IMR-90 (cell line): ENCODE results near the gene C13orf46. TPM values are rescaled to one million over a fixed set of nuclear protein-coding genes. Genes with fewer than 3 reads are reported as not detected.

Source experiments
- ATAC-seq: fragments of 200-7000 bp; cut with Tn5 transposase; 2 replicates; pipeline ENCODE4 v1.9.1; 2020; ENCODE audit warnings: low read depth, mild to moderate bottlenecking, moderate library complexity
- BruUV-seq: library from RNA; stranded (reverse); fragments of 400-500 nt; replicated peaks from 2 replicates; lab custom pipeline; 2021; lab: Mats Ljungman, UMichigan
- CTCF ChIA-PET: fragments of 300-600 bp; formaldehyde crosslinking; extraction: SDS; loops from one replicate; lab custom pipeline; 2021; ENCODE audit warnings: antibody characterized with exemption; lab: Yijun Ruan, JAX
- POLR2A ChIA-PET: fragments of 300-600 bp; sonication (Branson Sonifier 250); formaldehyde crosslinking; loops from one replicate; lab custom pipeline; 2022; ENCODE audit warnings: antibody characterized with exemption; ENCODE audit not compliant: unreplicated experiment; lab: Charles Lee
- DNase-seq: peaks from one replicate; pipeline ENCODE4 v3.0.0; 2013
- H2AFZ ChIP-seq: replicated peaks from 2 replicates; pipeline ENCODE3; 2013; ENCODE audit warnings: low read length, mild to moderate bottlenecking; ENCODE audit not compliant: poor library complexity
- H2AK5ac ChIP-seq: 2 replicates; pipeline ENCODE4 v1.6.1; 2013; ENCODE audit warnings: low read depth, low read length, inconsistent platforms
- H2AK9ac ChIP-seq: replicated peaks from 2 replicates; pipeline ENCODE3; 2013; ENCODE audit warnings: mild to moderate bottlenecking, low read depth, low read length, moderate library complexity; ENCODE audit not compliant: poor library complexity
- H2BK120ac ChIP-seq: 2 replicates; pipeline ENCODE4 v1.6.1; 2013; ENCODE audit warnings: low read depth, low read length, inconsistent platforms
- H2BK15ac ChIP-seq: 3 replicates; pipeline ENCODE4 v1.6.1; 2013; ENCODE audit warnings: low read depth, low read length, inconsistent platforms
- H2BK20ac ChIP-seq: 2 replicates; pipeline ENCODE4 v1.6.1; 2013; ENCODE audit warnings: low read depth, mild to moderate bottlenecking, inconsistent platforms, low read length, moderate library complexity
- H2BK5ac ChIP-seq: 2 replicates; pipeline ENCODE4 v1.6.1; 2013; ENCODE audit warnings: mild to moderate bottlenecking, low read depth, low read length, inconsistent platforms; ENCODE audit not compliant: poor library complexity, severe bottlenecking
- H3K14ac ChIP-seq: replicated peaks from 2 replicates; pipeline ENCODE4 v1.6.1; 2013; ENCODE audit warnings: low read depth, low read length, inconsistent platforms
- H3K18ac ChIP-seq: 2 replicates; pipeline ENCODE4 v1.6.1; 2013; ENCODE audit warnings: low read depth, low read length, control low read depth
- H3K23ac ChIP-seq: 2 replicates; pipeline ENCODE4 v1.6.1; 2013; ENCODE audit warnings: low read depth, low read length, inconsistent platforms
- H3K27ac ChIP-seq: 2 replicates; pipeline ENCODE4 v1.5.1; 2013; ENCODE audit warnings: mild to moderate bottlenecking, control low read depth, low read length; ENCODE audit not compliant: insufficient read depth
- H3K27me3 ChIP-seq: 2 replicates; pipeline ENCODE4 v1.6.1; 2013; ENCODE audit warnings: low read length; ENCODE audit not compliant: control insufficient read depth, insufficient read depth
- H3K36me3 ChIP-seq: 2 replicates; pipeline ENCODE4 v1.6.1; 2013; ENCODE audit warnings: low read length, mixed read lengths; ENCODE audit not compliant: control insufficient read depth, insufficient read depth
- H3K4ac ChIP-seq: 2 replicates; pipeline ENCODE4 v1.6.1; 2013; ENCODE audit warnings: low read depth, low read length, inconsistent platforms
- H3K4me1 ChIP-seq: 2 replicates; pipeline ENCODE4 v1.6.1; 2013; ENCODE audit warnings: low read length, mixed read lengths; ENCODE audit not compliant: control insufficient read depth, insufficient read depth
- H3K4me2 ChIP-seq: 2 replicates; pipeline ENCODE4 v1.6.1; 2013; ENCODE audit warnings: low read depth, mild to moderate bottlenecking, control low read depth, low read length, moderate library complexity
- H3K4me3 ChIP-seq: 2 replicates; pipeline ENCODE4 v1.5.1; 2013; ENCODE audit warnings: low read depth, mild to moderate bottlenecking, control low read depth, low read length, moderate library complexity; ENCODE audit not compliant: insufficient read depth
- H3K56ac ChIP-seq: 2 replicates; pipeline ENCODE4 v1.6.1; 2013; ENCODE audit warnings: low read length, inconsistent platforms; ENCODE audit not compliant: insufficient read depth; ENCODE audit errors: extremely low read depth
- H3K79me1 ChIP-seq, 2 experiments: 2 replicates each; pipeline ENCODE4 v1.6.1; 2013; ENCODE audit warnings: low read length in 2 of 2, inconsistent platforms in 1 of 2, low read depth in 1 of 2
- H3K9ac ChIP-seq: 2 replicates; pipeline ENCODE4 v1.6.1; 2013; ENCODE audit warnings: low read depth, low read length, control low read depth
- H3K9me1 ChIP-seq: 2 replicates; pipeline ENCODE4 v1.6.1; 2013; ENCODE audit warnings: low read length, inconsistent platforms; ENCODE audit not compliant: insufficient read depth
- H3K9me3 ChIP-seq: 2 replicates; pipeline ENCODE4 v1.6.1; 2013; ENCODE audit warnings: low read length; ENCODE audit not compliant: control insufficient read depth, insufficient read depth
- H4K20me1 ChIP-seq: 2 replicates; pipeline ENCODE4 v1.6.1; 2013; ENCODE audit warnings: low read length, inconsistent platforms; ENCODE audit not compliant: insufficient read depth
- H4K5ac ChIP-seq: 2 replicates; pipeline ENCODE4 v1.6.1; 2013; ENCODE audit warnings: mild to moderate bottlenecking, low read depth, low read length, control low read depth
- H4K8ac ChIP-seq, 2 experiments: 2 replicates each; pipeline ENCODE4 v1.6.1; 2013; ENCODE audit warnings: low read depth in 2 of 2, low read length in 2 of 2, control low read depth in 1 of 2, inconsistent platforms in 1 of 2
- H4K91ac ChIP-seq: 2 replicates; pipeline ENCODE4 v1.6.1; 2013; ENCODE audit warnings: low read depth, low read length, inconsistent platforms; ENCODE audit not compliant: insufficient read depth
- ELK1 ChIP-seq: fragments of 150-350 bp; IDR thresholded peaks from 2 replicates; pipeline ENCODE4 v1.6.1; 2016; ENCODE audit warnings: low read depth, mild to moderate bottlenecking, low read length, moderate library complexity, borderline replicate concordance
- FOS ChIP-seq: fragments of 150-350 bp; IDR thresholded peaks from 2 replicates; pipeline ENCODE4 v1.6.1; 2016; ENCODE audit warnings: low read depth, low read length
- MAFK ChIP-seq: IDR thresholded peaks from 2 replicates; pipeline ENCODE4 v1.6.1; 2012; ENCODE audit warnings: low read depth, low read length, improper control_type of control experiment
- MAZ ChIP-seq: IDR thresholded peaks from 2 replicates; pipeline ENCODE4 v1.6.1; 2012; ENCODE audit warnings: low read depth, mild to moderate bottlenecking, low read length, improper control_type of control experiment, moderate library complexity, borderline replicate concordance
- POLR2A ChIP-seq: IDR thresholded peaks from 2 replicates; pipeline ENCODE4 v1.6.1; 2012; ENCODE audit warnings: mild to moderate bottlenecking, low read depth, low read length
- RAD21 ChIP-seq: IDR thresholded peaks from 2 replicates; pipeline ENCODE4 v1.6.1; 2012; ENCODE audit warnings: low read length, improper control_type of control experiment
- RCOR1 ChIP-seq: IDR thresholded peaks from 2 replicates; pipeline ENCODE4 v1.6.1; 2012; ENCODE audit warnings: mild to moderate bottlenecking, low read length, improper control_type of control experiment; ENCODE audit not compliant: insufficient replicate concordance
- RFX5 ChIP-seq: IDR thresholded peaks from 2 replicates; pipeline ENCODE4 v1.8.0; 2012; ENCODE audit warnings: low read depth, mild to moderate bottlenecking, low read length, moderate library complexity
- SMC3 ChIP-seq: fragments of 150-350 bp; IDR thresholded peaks from 2 replicates; pipeline ENCODE4 v1.6.1; 2016; ENCODE audit warnings: low read depth, mild to moderate bottlenecking, antibody characterized with exemption, low read length, moderate library complexity
- WGBS, 2 experiments: methylation state at CpG; one replicate each; pipeline versions ENCODE4 v1.1.5 to v1.1.7; 2013; ENCODE audit warnings: missing lambda C conversion rate in 2 of 2; ENCODE audit not compliant: insufficient read length in 1 of 2; ENCODE audit errors: extremely low coverage in 2 of 2; 5-methylcytosine and 5-hydroxymethylcytosine counted together
- dilution Hi-C: fragments of 300-500 bp; cut with HindIII; formaldehyde crosslinking; loops from one replicate; pipeline ENCODE4 v1.14.3; 2018; ENCODE audit warnings: low sequenced_read_pairs; ENCODE audit not compliant: unreplicated experiment
- in situ Hi-C: fragments of 300-500 bp; cut with MboI; formaldehyde crosslinking; loops from 3 replicates; pipeline ENCODE4 v1.14.3; 2019; ENCODE audit warnings: low sequenced_read_pairs, inconsistent platforms, mixed read lengths
- intact Hi-C: fragments of 100-400 bp; cut with micrococcal nuclease; formaldehyde crosslinking; loops from 2 replicates; pipeline ENCODE4 v1.10.0; 2022
- polyA plus RNA-seq, 3 experiments: library from polyadenylated mRNA; depleted of rRNA; stranded (reverse); fragments of >200 nt; gene quantifications; 2 replicates each; pipeline ENCODE4 v1.2.3, GENCODE V29; 2012; ENCODE audit warnings: low replicate concordance in 1 of 3
- total RNA-seq: library from RNA; depleted of rRNA; stranded (reverse); fragments of >200 nt; gene quantifications from 2 replicates; pipeline ENCODE4 v1.2.3, GENCODE V29; 2012

The C13orf46 gene
- total and polyA plus RNA-seq, 2 of the 4 experiments (the other 2 are of a cell fraction) = under 0.01 to 2.1 TPM

DNA sequence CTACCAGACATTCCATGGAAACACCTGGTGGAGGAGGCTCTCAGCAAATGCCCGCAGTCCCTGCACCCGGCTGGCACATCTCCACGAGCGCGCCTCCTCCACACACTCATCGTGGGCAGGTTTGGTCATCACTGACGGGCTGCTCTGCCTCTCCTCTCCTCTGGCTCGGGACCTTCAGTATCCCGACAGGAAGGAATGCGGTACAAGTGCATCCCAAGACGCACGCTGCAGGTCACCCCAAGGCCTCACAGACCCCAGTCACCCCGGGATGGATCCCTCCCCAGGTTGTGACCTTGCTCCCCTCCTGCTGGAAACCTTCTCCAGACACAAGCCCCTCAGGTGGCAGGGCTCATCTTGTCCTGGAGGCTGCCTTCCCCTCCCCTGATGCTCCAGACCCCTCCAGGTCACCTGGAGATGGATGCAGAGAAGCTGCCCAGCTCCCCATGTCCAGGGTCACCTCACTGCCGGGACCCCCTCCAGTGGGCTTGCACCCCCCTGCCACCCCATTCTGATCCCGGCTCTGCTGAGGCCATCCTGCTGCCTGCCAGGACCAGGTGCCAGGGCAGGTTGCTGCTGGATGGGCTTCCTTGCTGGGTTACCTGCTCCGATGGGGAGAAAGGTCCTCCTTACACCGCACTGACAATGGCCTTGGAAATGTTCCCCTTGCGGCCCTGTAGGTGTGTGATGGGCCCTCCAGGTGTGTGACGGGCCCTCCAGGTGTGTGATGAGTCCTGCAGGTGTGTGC, 29.9 kb downstream of the C13orf46 start:
- Histone ChIP-seq H4K20me1 (peaks cover 4% of the 10 kb centered on the region; the same call in 1 of the 2 replicates), H2BK20ac (no peak overlapping the region), H3K4me2 (no peak overlapping the region), H3K9me1 (peaks cover 5% of the 10 kb centered on the region), H3K18ac (no peak overlapping the region), H3K56ac (no peak overlapping the region), H4K5ac (no peak overlapping the region), H3K9ac (no peak overlapping the region), H3K4me3 (no peak overlapping the region), H4K91ac (no peak overlapping the region), H2BK5ac (no peak overlapping the region), H4K8ac (no peak overlapping the region), H3K27ac (no peak overlapping the region), H3K27me3 (no peaks in the 10 kb centered on the region), H3K4me1 (peaks cover 9% of the 10 kb centered on the region), H2BK120ac (no peak overlapping the region), H2AK9ac (no peak overlapping the region), H3K9me3 (no peaks in the 10 kb centered on the region), H3K23ac (no peak overlapping the region), H3K79me1 (peaks cover 0 to 21% of the 10 kb centered on the region in 2 experiments; a peak in 2 of 4 replicates), H3K14ac (no peak overlapping the region), H3K4ac (no peak overlapping the region), H2AK5ac (no peak overlapping the region), H2BK15ac (no peak overlapping the region), H2AFZ (no peak overlapping the region), H3K36me3 (no peaks in the 10 kb centered on the region; the same call in 1 of the 2 replicates)
- in situ Hi-C loops (no loop called here), intact Hi-C loops (no loop called here), dilution Hi-C loops (no loop called here)
- WGBS, 2 experiments = 97% methylated on average over 6 of the region's 19 CpGs; no CpG with 5 or more reads in 1 of the 2 experiments
- POLR2A ChIA-PET = no interaction called here
- no TSS peak for BruUV-seq
- no peak for ATAC-seq
- CTCF ChIA-PET = no interaction called here
- DNase-seq = no peak
- TF ChIP-seq POLR2A = no peak
- no peak for TF ChIP-seq RFX5
- no peak for TF ChIP-seq MAZ
- no peak for TF ChIP-seq SMC3
- TF ChIP-seq RCOR1 = no peak
- no peak for TF ChIP-seq FOS
- TF ChIP-seq RAD21 = no peak
- no peak for TF ChIP-seq ELK1
- no peak for TF ChIP-seq MAFK
